K562 (cell line): Measurements from ENCODE around the gene DNAAF2.

Source experiments
- BCL6 ChIP-seq: fragments of 250-450 bp; sonication (Bioruptor Pico); IDR thresholded peaks from 2 replicates; pipeline ENCODE4 v1.4.0; 2020
- CTCF ChIP-seq, 3 experiments: IDR thresholded peaks in 2 of 3; conservative IDR thresholded peaks in 1 of 3; 2 replicates each; pipeline ENCODE4 v1.5.1; 2011 to 2012; ENCODE audit warnings: low read length in 3 of 3, mild to moderate bottlenecking in 3 of 3, control low read depth in 2 of 3, improper control_type of control experiment in 1 of 3, inconsistent platforms in 1 of 3, low read depth in 1 of 3, mixed read lengths in 1 of 3, moderate library complexity in 1 of 3; ENCODE audit not compliant: insufficient read depth in 2 of 3
- E2F4 ChIP-seq: sonication (generic); formaldehyde crosslinking; IDR thresholded peaks from 2 replicates; pipeline ENCODE4 v1.8.0; 2022; ENCODE audit warnings: mild to moderate bottlenecking, low read depth, missing genetic modification reagents
- GABPA ChIP-seq: fragments of 200-800 bp; sonication (Bioruptor generic); conservative IDR thresholded peaks from 2 replicates; pipeline ENCODE4 v1.6.1; 2016; ENCODE audit warnings: low read depth, missing genetic modification characterization, missing compliant biosample characterization
- HMG20A ChIP-seq: fragments of 450-650 bp; formaldehyde crosslinking; conservative IDR thresholded peaks from 2 replicates; pipeline ENCODE4 v1.4.0; 2020; ENCODE audit warnings: mild to moderate bottlenecking, mixed read lengths
- JUNB ChIP-seq: fragments of 450-650 bp; formaldehyde crosslinking; conservative IDR thresholded peaks from 2 replicates; pipeline ENCODE4 v1.4.0; 2020; ENCODE audit warnings: mild to moderate bottlenecking
- L3MBTL2 ChIP-seq: fragments of 450-650 bp; IDR thresholded peaks from 2 replicates; pipeline ENCODE4 v1.6.1; 2016; ENCODE audit warnings: mild to moderate bottlenecking, moderate library complexity
- NFIC ChIP-seq: fragments of 450-650 bp; IDR thresholded peaks from 2 replicates; pipeline ENCODE4 v1.6.1; 2017; ENCODE audit warnings: mild to moderate bottlenecking, inconsistent platforms
- RAD21 ChIP-seq, 2 experiments: fragments of 250-450 bp in 1 of 2; fragments of 450-650 bp in 1 of 2; sonication (Bioruptor Pico) in 1 of 2; formaldehyde crosslinking in 1 of 2; IDR thresholded peaks in 1 of 2; conservative IDR thresholded peaks in 1 of 2; 2 replicates each; pipeline versions ENCODE4 v1.4.0 to v1.8.0; 2020 to 2022; ENCODE audit warnings: mild to moderate bottlenecking in 2 of 2, moderate library complexity in 1 of 2
- SIX5 ChIP-seq, 2 experiments: IDR thresholded peaks; 2 replicates each; pipeline ENCODE4 v1.6.1; 2011; ENCODE audit warnings: low read length in 2 of 2, borderline replicate concordance in 1 of 2, low read depth in 1 of 2, mild to moderate bottlenecking in 1 of 2, moderate library complexity in 1 of 2; ENCODE audit not compliant: insufficient read depth in 1 of 2
- SMARCA5 ChIP-seq: fragments of 450-650 bp; IDR thresholded peaks from 2 replicates; pipeline ENCODE4 v1.6.1; 2016
- YY1 ChIP-seq, 3 experiments: IDR thresholded peaks; 2 replicates each; pipeline ENCODE4 v1.6.1; 2011; ENCODE audit warnings: low read length in 2 of 3, mild to moderate bottlenecking in 2 of 3, moderate library complexity in 2 of 3, borderline replicate concordance in 1 of 3, control low read depth in 1 of 3, low read depth in 1 of 3; ENCODE audit not compliant: insufficient read depth in 3 of 3, insufficient replicate concordance in 2 of 3, control insufficient read depth in 1 of 3, insufficient read length in 1 of 3; ENCODE audit errors: extremely low read depth in 1 of 3
- ZNF274 ChIP-seq: IDR thresholded peaks from 2 replicates; pipeline ENCODE4 v1.6.1; 2011; ENCODE audit warnings: low read depth, mild to moderate bottlenecking, low read length, moderate library complexity, borderline replicate concordance
- ZNF512 ChIP-seq: IDR thresholded peaks from 2 replicates; pipeline ENCODE4 v1.6.1; 2016; ENCODE audit warnings: missing genetic modification characterization, missing compliant biosample characterization

- no peak for TF ChIP-seq L3MBTL2
- no peak for TF ChIP-seq JUNB (CRISPR knock-in tag)
- no peak for TF ChIP-seq ZNF274
- no peak for TF ChIP-seq GABPA (tag)
- no peak for TF ChIP-seq HMG20A (CRISPR knock-in tag)
- no peak for TF ChIP-seq SMARCA5
- no peak for TF ChIP-seq E2F4 (CRISPR knock-in tag)
- TF ChIP-seq CTCF (IDR thresholded peaks at IDR 0.05 in 2 of 3, conservative IDR thresholded peaks at IDR 0.05 in 1 of 3; ENCODE audit: insufficient read depth in 2 of 3, low read depth in 1 of 3, low read length in 3 of 3): no peak
- TF ChIP-seq ZNF512: no peak
- TF ChIP-seq SIX5 (IDR thresholded peaks at IDR 0.05; ENCODE audit: borderline replicate concordance in 1 of 2, insufficient read depth in 1 of 2, low read depth in 1 of 2, low read length in 2 of 2): no peak
- no peak for TF ChIP-seq NFIC
- TF ChIP-seq RAD21 (CRISPR knock-in tag; conservative IDR thresholded peaks at IDR 0.05 in 1 of 2, IDR thresholded peaks at IDR 0.05 in 1 of 2): no peak
- no peak for TF ChIP-seq YY1 (IDR thresholded peaks at IDR 0.05; ENCODE audit: borderline replicate concordance in 1 of 3, control insufficient read depth in 1 of 3, extremely low read depth in 1 of 3, insufficient read depth in 3 of 3, insufficient read length in 1 of 3, insufficient replicate concordance in 2 of 3, low read depth in 1 of 3, low read length in 2 of 3)
- no peak for TF ChIP-seq BCL6 (CRISPR knock-in tag)
Measured at GRCh38 chr14:49579841-49580240, 55.2 kb downstream of the DNAAF2 start.
